ENCODE data around the gene ELF2. TPM values are rescaled to one million over a fixed set of nuclear protein-coding genes. Genes with fewer than 3 reads are reported as not detected.

ELF2 gene
- polyA plus RNA-seq, 3 donors, result 14.0 to 34.3 (median 18.9) TPM

DNA sequence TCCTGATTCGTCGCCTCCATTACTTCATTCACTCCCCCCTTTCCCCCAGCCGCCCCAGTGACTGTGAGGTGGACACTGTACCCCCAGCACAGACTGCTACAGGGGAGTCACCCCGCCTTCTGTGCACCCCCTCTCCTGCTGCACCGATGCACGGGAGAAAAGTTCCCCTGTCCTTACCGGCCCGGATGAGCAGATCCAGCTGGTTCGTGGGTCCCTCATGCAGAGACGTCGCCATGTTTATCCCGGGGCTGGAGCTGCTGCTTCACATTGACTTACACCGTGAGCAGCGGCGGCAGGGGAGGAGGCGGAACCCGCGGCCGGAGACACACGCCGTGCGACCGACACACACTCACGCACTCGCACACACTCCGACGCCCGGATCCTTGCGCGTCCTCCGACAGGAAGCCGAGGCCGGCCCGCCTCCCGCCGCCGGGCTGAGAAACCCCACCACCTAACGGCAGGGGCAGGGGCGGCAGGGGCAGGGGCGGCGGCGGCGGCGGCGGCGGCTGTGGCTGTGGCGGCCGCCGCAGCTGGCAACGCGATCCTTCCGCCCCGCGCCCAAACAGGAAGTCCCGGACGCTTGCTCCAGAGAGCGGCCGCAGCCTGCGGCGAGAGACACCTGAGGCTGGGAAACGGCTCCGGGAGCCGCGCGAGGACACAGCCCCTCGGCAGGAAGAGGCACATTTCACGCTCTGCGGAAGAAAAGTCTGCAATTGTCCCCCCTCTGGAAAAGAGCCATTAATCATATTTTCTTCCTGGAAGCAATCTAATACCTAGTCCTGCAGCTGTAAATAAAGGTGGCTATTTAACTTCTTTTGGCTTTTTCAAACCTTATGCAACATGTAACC is 92.8 kb downstream of the ELF2 start:
- Mint-ChIP-seq H3K4me1 (peaks cover 28% of the 10 kb centered on the region), H3K27ac (peak overlapping the region; percentile 96 to 99 (median 99))
- WGBS (ENCODE audit: insufficient coverage), result under 1% methylated on average over 62 of the region's 68 CpGs

GRCh38 chr4:139083607-139083955 is 93.4 kb downstream of the ELF2 start:
- Histone ChIP-seq H3K4me1 (ENCODE audit: control insufficient read depth in 1 of 2, insufficient read depth in 2 of 2, low read length in 2 of 2) (peaks cover 17 to 26% of the 10 kb centered on the region in 2 donors), H4K20me1 (ENCODE audit: insufficient read depth, low read length) (peaks cover 58% of the 10 kb centered on the region), H2AFZ (ENCODE audit: insufficient read depth, low read depth, low read length, poor library complexity, severe bottlenecking) (peak overlapping the region; percentile 83), H3K27me3 (ENCODE audit: control insufficient read depth in 2 of 2, insufficient read depth in 2 of 2, low read length in 2 of 2) (no peaks in the 10 kb centered on the region), H3K27ac (ENCODE audit: low read depth in 1 of 2, low read length in 2 of 2) (peak overlapping the region; percentile 91 to 92), H3K4me2 (replicated peaks; ENCODE audit: extremely low read depth, low read length, poor library complexity, severe bottlenecking) (peak overlapping the region; percentile 92), H3K36me3 (replicated peaks in 1 of 2; ENCODE audit: control insufficient read depth in 1 of 2, insufficient read depth in 2 of 2, low read length in 2 of 2) (no peaks in the 10 kb centered on the region), H3K9me3 (replicated peaks in 1 of 2; ENCODE audit: control insufficient read depth in 1 of 2, insufficient read depth in 1 of 2, low read length in 2 of 2) (no peaks in the 10 kb centered on the region), H3K4me3 (replicated peaks in 1 of 3; ENCODE audit: low read depth in 2 of 3, low read length in 3 of 3) (peak overlapping the region; percentile 69 to 98 (median 84)), H3K79me2 (ENCODE audit: insufficient read depth, low read length) (peaks cover 80% of the 10 kb centered on the region), H3K9ac (ENCODE audit: insufficient read depth, low read length, poor library complexity, severe bottlenecking) (peak overlapping the region; percentile 86)
- Mint-ChIP-seq H3K9me3 (peaks cover 0 to 4% (median 0%) of the 10 kb centered on the region in 7 donors), H3K4me1 (peaks cover 28% of the 10 kb centered on the region), H3K4me3 (peak overlapping the region; percentile 98 to 99), H3K27me3 (ENCODE audit: low read depth in 3 of 3) (peaks cover 0 to 2% (median 1%) of the 10 kb centered on the region in 3 donors), H3K36me3 (peaks cover 3% of the 10 kb centered on the region in 2 donors), H3K27ac (peak overlapping the region; percentile 96 to 99 (median 99))
- WGBS (ENCODE audit: insufficient coverage), result under 1% methylated on average over 34 of the region's 34 CpGs
- DNase-seq, result peak; percentile 53 to 67 (median 64)
- TF ChIP-seq, protein P1, sequence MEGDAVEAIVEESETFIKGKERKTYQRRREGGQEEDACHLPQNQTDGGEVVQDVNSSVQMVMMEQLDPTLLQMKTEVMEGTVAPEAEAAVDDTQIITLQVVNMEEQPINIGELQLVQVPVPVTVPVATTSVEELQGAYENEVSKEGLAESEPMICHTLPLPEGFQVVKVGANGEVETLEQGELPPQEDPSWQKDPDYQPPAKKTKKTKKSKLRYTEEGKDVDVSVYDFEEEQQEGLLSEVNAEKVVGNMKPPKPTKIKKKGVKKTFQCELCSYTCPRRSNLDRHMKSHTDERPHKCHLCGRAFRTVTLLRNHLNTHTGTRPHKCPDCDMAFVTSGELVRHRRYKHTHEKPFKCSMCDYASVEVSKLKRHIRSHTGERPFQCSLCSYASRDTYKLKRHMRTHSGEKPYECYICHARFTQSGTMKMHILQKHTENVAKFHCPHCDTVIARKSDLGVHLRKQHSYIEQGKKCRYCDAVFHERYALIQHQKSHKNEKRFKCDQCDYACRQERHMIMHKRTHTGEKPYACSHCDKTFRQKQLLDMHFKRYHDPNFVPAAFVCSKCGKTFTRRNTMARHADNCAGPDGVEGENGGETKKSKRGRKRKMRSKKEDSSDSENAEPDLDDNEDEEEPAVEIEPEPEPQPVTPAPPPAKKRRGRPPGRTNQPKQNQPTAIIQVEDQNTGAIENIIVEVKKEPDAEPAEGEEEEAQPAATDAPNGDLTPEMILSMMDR (IDR thresholded peaks at IDR 0.05), result no peak
- intact Hi-C loops (cut with micrococcal nuclease), result loop anchor here (5.0 to 10.0 kb wide), 5 partner anchors 61 to 371 kb away; partner anchors contain the start of genes ELF2 (in 1 of the 2), NOCT (in 1 of the 2) and RAB33B (in 1 of the 2)

More for the DNA sequence above, 92.8 kb downstream of the ELF2 start:
- Histone ChIP-seq H3K36me3 (replicated peaks in 1 of 2; ENCODE audit: control insufficient read depth in 1 of 2, insufficient read depth in 2 of 2, low read length in 2 of 2) (no peaks in the 10 kb centered on the region), H4K20me1 (ENCODE audit: insufficient read depth, low read length) (peaks cover 58% of the 10 kb centered on the region), H3K9ac (ENCODE audit: insufficient read depth, low read length, poor library complexity, severe bottlenecking) (peak overlapping the region; percentile 86), H3K4me2 (replicated peaks; ENCODE audit: extremely low read depth, low read length, poor library complexity, severe bottlenecking) (peak overlapping the region; percentile 92), H3K27ac (ENCODE audit: low read depth in 1 of 2, low read length in 2 of 2) (peak overlapping the region; percentile 91 to 92), H3K27me3 (ENCODE audit: control insufficient read depth in 2 of 2, insufficient read depth in 2 of 2, low read length in 2 of 2) (no peaks in the 10 kb centered on the region), H3K9me3 (replicated peaks in 1 of 2; ENCODE audit: control insufficient read depth in 1 of 2, insufficient read depth in 1 of 2, low read length in 2 of 2) (no peaks in the 10 kb centered on the region), H3K4me3 (replicated peaks in 1 of 3; ENCODE audit: low read depth in 2 of 3, low read length in 3 of 3) (peak overlapping the region; percentile 69 to 98 (median 84)), H3K79me2 (ENCODE audit: insufficient read depth, low read length) (peaks cover 78% of the 10 kb centered on the region), H2AFZ (ENCODE audit: insufficient read depth, low read depth, low read length, poor library complexity, severe bottlenecking) (peak overlapping the region; percentile 83), H3K4me1 (ENCODE audit: control insufficient read depth in 1 of 2, insufficient read depth in 2 of 2, low read length in 2 of 2) (peaks cover 17 to 26% of the 10 kb centered on the region in 2 donors)
- H3K9me3 Mint-ChIP-seq, result peaks cover 0 to 4% (median 0%) of the 10 kb centered on the region in 7 donors
- peak; percentile 70 to 82 (median 81) for DNase-seq
- TF ChIP-seq, protein P1 (IDR thresholded peaks at IDR 0.05), result no peak
- H3K4me3 Mint-ChIP-seq, result peak overlapping the region; percentile 98 to 99
- H3K27me3 Mint-ChIP-seq (ENCODE audit: low read depth in 3 of 3), result peaks cover 0 to 2% (median 1%) of the 10 kb centered on the region in 3 donors
- intact Hi-C loops (cut with micrococcal nuclease), result loop anchor here (5.0 to 10.0 kb wide), 5 partner anchors 62 to 371 kb away; partner anchors contain the start of genes ELF2 (in 1 of the 2), NOCT (in 1 of the 2) and RAB33B (in 1 of the 2)
- peaks cover 3% of the 10 kb centered on the region in 2 donors for H3K36me3 Mint-ChIP-seq
